Measurements from ENCODE around the gene MUC6. TPM values are rescaled to one million over a fixed set of nuclear protein-coding genes. Genes with fewer than 3 reads are reported as not detected.

Gene MUC6
- total RNA-seq, 1 experiment from 2014 or later = not detected

- no peak overlapping the region for H2BK5ac ChIP-seq (ENCODE audit: insufficient read length, low read length)
- no peak overlapping the region for H3K4me2 ChIP-seq (ENCODE audit: insufficient read depth, insufficient read length, low read length)
- H3K79me2 ChIP-seq (ENCODE audit: insufficient read depth, low read length) = no peaks in the 10 kb centered on the region
- H2BK120ac ChIP-seq (ENCODE audit: low read depth, low read length, poor library complexity, severe bottlenecking) = no peak overlapping the region
- no peaks in the 10 kb centered on the region for H4K20me1 ChIP-seq (ENCODE audit: control insufficient read depth, insufficient read depth, insufficient read length)
- H3K4me3 Mint-ChIP-seq = no peak overlapping the region
- no peak overlapping the region for H3K56ac ChIP-seq (ENCODE audit: insufficient read length, low read depth, low read length)
- no peaks in the 10 kb centered on the region for H3K79me1 ChIP-seq (ENCODE audit: insufficient read depth, low read depth, low read length, poor library complexity, severe bottlenecking)
- no CpG with 5 or more reads among the region's 25 CpGs for WGBS (ENCODE audit: extremely low coverage, insufficient read length, low lambda C conversion rate)
- H3T11ph ChIP-seq (ENCODE audit: low read length) = no peak overlapping the region
- H2BK20ac ChIP-seq (ENCODE audit: low read depth, low read length, poor library complexity, severe bottlenecking) = no peak overlapping the region
- no peak overlapping the region for H3K9ac ChIP-seq (ENCODE audit: extremely low read depth, insufficient read length, low read length)
- no peak overlapping the region for H2AFZ ChIP-seq (ENCODE audit: low read length)
- H3K27ac ChIP-seq (ENCODE audit: insufficient read length, low read depth, low read length) = no peak overlapping the region
- H4K8ac ChIP-seq (replicated peaks; ENCODE audit: insufficient read length, low read depth, low read length) = no peak overlapping the region
- no peaks in the 10 kb centered on the region for H3K4me1 ChIP-seq (ENCODE audit: insufficient read depth, low read length)
- TF ChIP-seq CTCF (conservative IDR thresholded peaks at IDR 0.05) = no peak
- H2BK15ac ChIP-seq (ENCODE audit: low read depth, low read length) = no peak overlapping the region
- no peak overlapping the region for H2AK5ac ChIP-seq (ENCODE audit: insufficient read length, low read length)
- H3K4ac ChIP-seq (ENCODE audit: low read depth, low read length) = no peak overlapping the region
- H2BK12ac ChIP-seq (ENCODE audit: insufficient read length, low read depth, low read length) = no peak overlapping the region
- H3K23ac ChIP-seq (ENCODE audit: insufficient read length, low read depth, low read length) = no peak overlapping the region
- H4K91ac ChIP-seq (ENCODE audit: insufficient read length, low read depth, low read length) = no peak overlapping the region
- H3K23me2 ChIP-seq (ENCODE audit: insufficient read length, low read depth, low read length, poor library complexity, severe bottlenecking) = no peaks in the 10 kb centered on the region
- no peak overlapping the region for H3K14ac ChIP-seq (ENCODE audit: insufficient read depth, low read length)
- DNase-seq = no peak
- no peak overlapping the region for H3K18ac ChIP-seq (ENCODE audit: insufficient read length, low read depth, low read length)
- no peaks in the 10 kb centered on the region for H3K9me3 ChIP-seq (ENCODE audit: control insufficient read depth, low read depth, low read length)
- H3K27me3 ChIP-seq (ENCODE audit: insufficient read depth, low read length) = no peaks in the 10 kb centered on the region
- H3K36me3 Mint-ChIP-seq (ENCODE audit: insufficient read depth in 1 of 3, low read depth in 3 of 3) = no peaks in the 10 kb centered on the region; a peak in 1 of 7 replicates
- no peak overlapping the region for H4K5ac ChIP-seq (ENCODE audit: insufficient read length, low read depth, low read length)
- H3K9me3 Mint-ChIP-seq = peaks cover 0 to 3% of the 10 kb centered on the region in 2 experiments; a peak in 1 of 5 replicates
- peaks cover 0 to 7% of the 10 kb centered on the region in 2 experiments; a peak in 2 of 4 replicates for H3K4me1 Mint-ChIP-seq
- H3K27me3 Mint-ChIP-seq (ENCODE audit: low read depth) = peaks cover 12% of the 10 kb centered on the region
- H3K27ac Mint-ChIP-seq = no peak overlapping the region
Observed at GRCh38 chr11:1054143-1055108, 17.9 kb upstream of the MUC6 start.

Measured in H9 (cell line).